ENCODE measurements around the gene GPRIN2.
A peak's percentile ranks its signal among the peaks of the same experiment; 100 is the strongest.
"Not testable (repeated sequence)": the region's sequence is repeated elsewhere in the genome, so short reads cannot be mapped to it uniquely, and the experiment has no call there.

GPRIN2 gene

GRCh38 chr10:46536171-46536570 lies 20.3 kb downstream of the GPRIN2 start:
- no peak overlapping the region for H3K27ac Mint-ChIP-seq
- no peak for ATAC-seq

GRCh38 chr10:46534828-46535524 lies 21.5 kb downstream of the GPRIN2 start:
- H3K27me3 Mint-ChIP-seq: peaks cover under 1% of the 10 kb centered on the region
- H3K27ac Mint-ChIP-seq: no peak overlapping the region
- H3K4me3 Mint-ChIP-seq: no peak overlapping the region
- no peaks in the 10 kb centered on the region for H3K36me3 Mint-ChIP-seq
- H3K4me1 Mint-ChIP-seq: no peaks in the 10 kb centered on the region
- no peaks in the 10 kb centered on the region for H3K9me3 Mint-ChIP-seq
- peak; percentile 19 for ATAC-seq

More at GRCh38 chr10:46536171-46536570, 20.3 kb downstream of the GPRIN2 start:
- Mint-ChIP-seq H3K9me3 (no peaks in the 10 kb centered on the region), H3K27me3 (peaks cover 11% of the 10 kb centered on the region), H3K36me3 (no peaks in the 10 kb centered on the region), H3K4me3 (no peak overlapping the region), H3K4me1 (peaks cover 6% of the 10 kb centered on the region)

- not testable (repeated sequence) for H3K4me3 Mint-ChIP-seq, ATAC-seq, H3K27me3 Mint-ChIP-seq, H3K4me1 Mint-ChIP-seq, H3K9me3 Mint-ChIP-seq, H3K27ac Mint-ChIP-seq, H3K36me3 Mint-ChIP-seq
Measured at GRCh38 chr10:46532256-46532655, 24.2 kb downstream of the GPRIN2 start.

- Mint-ChIP-seq H3K9me3 (no peaks in the 10 kb centered on the region), H3K27ac (no peak overlapping the region), H3K36me3 (no peaks in the 10 kb centered on the region), H3K27me3 (no peaks in the 10 kb centered on the region), H3K4me3 (no peak overlapping the region), H3K4me1 (no peaks in the 10 kb centered on the region)
- peak; percentile 20 for ATAC-seq
Measured at GRCh38 chr10:46530249-46531186, 25.9 kb downstream of the GPRIN2 start.

GRCh38 chr10:46529742-46530141 lies 26.7 kb downstream of the GPRIN2 start:
- not testable (repeated sequence) for H3K27ac Mint-ChIP-seq, H3K36me3 Mint-ChIP-seq, H3K4me3 Mint-ChIP-seq, ATAC-seq, H3K27me3 Mint-ChIP-seq, H3K4me1 Mint-ChIP-seq, H3K9me3 Mint-ChIP-seq

GRCh38 chr10:46528675-46529615 lies 27.5 kb downstream of the GPRIN2 start:
- Mint-ChIP-seq H3K9me3 (no peaks in the 10 kb centered on the region), H3K4me3 (no peak overlapping the region), H3K27me3 (no peaks in the 10 kb centered on the region)

GRCh38 chr10:46528171-46528671 lies 28.2 kb downstream of the GPRIN2 start:
- H3K9me3 Mint-ChIP-seq: no peaks in the 10 kb centered on the region
- H3K4me1 Mint-ChIP-seq: no peaks in the 10 kb centered on the region
- H3K4me3 Mint-ChIP-seq: no peak overlapping the region
- no peaks in the 10 kb centered on the region for H3K36me3 Mint-ChIP-seq
- H3K27ac Mint-ChIP-seq: no peak overlapping the region
- no peaks in the 10 kb centered on the region for H3K27me3 Mint-ChIP-seq
- ATAC-seq: peak; percentile 14

More at GRCh38 chr10:46528675-46529615, 27.5 kb downstream of the GPRIN2 start:
- peak; percentile 2 for ATAC-seq
- Mint-ChIP-seq H3K27ac (no peak overlapping the region), H3K4me1 (no peaks in the 10 kb centered on the region), H3K36me3 (no peaks in the 10 kb centered on the region)

GRCh38 chr10:46527241-46527811 lies 29.1 kb downstream of the GPRIN2 start:
- H3K4me3 Mint-ChIP-seq: no peak overlapping the region
- H3K36me3 Mint-ChIP-seq: no peaks in the 10 kb centered on the region
- H3K4me1 Mint-ChIP-seq: no peaks in the 10 kb centered on the region
- ATAC-seq: peak; percentile 14
- no peaks in the 10 kb centered on the region for H3K27me3 Mint-ChIP-seq
- H3K9me3 Mint-ChIP-seq: no peaks in the 10 kb centered on the region
- H3K27ac Mint-ChIP-seq: no peak overlapping the region

- Mint-ChIP-seq H3K9me3 (no peaks in the 10 kb centered on the region), H3K4me3 (no peak overlapping the region), H3K27ac (no peak overlapping the region), H3K27me3 (no peaks in the 10 kb centered on the region), H3K36me3 (no peaks in the 10 kb centered on the region), H3K4me1 (no peaks in the 10 kb centered on the region)
- ATAC-seq: no peak
Measured at GRCh38 chr10:46526682-46527038, 29.8 kb downstream of the GPRIN2 start.

GRCh38 chr10:46525824-46526681 lies 30.4 kb downstream of the GPRIN2 start:
- no peaks in the 10 kb centered on the region for H3K27me3 Mint-ChIP-seq

GRCh38 chr10:46525177-46525823 lies 31.2 kb downstream of the GPRIN2 start:
- Mint-ChIP-seq H3K9me3 (no peaks in the 10 kb centered on the region), H3K27ac (no peak overlapping the region), H3K27me3 (no peaks in the 10 kb centered on the region), H3K36me3 (no peaks in the 10 kb centered on the region), H3K4me1 (no peaks in the 10 kb centered on the region), H3K4me3 (no peak overlapping the region)
- no peak for ATAC-seq

More at GRCh38 chr10:46525824-46526681, 30.4 kb downstream of the GPRIN2 start:
- Mint-ChIP-seq H3K36me3 (no peaks in the 10 kb centered on the region), H3K9me3 (no peaks in the 10 kb centered on the region), H3K27ac (no peak overlapping the region), H3K4me3 (no peak overlapping the region), H3K4me1 (no peaks in the 10 kb centered on the region)
- no peak for ATAC-seq

- H3K9me3 Mint-ChIP-seq: no peaks in the 10 kb centered on the region
- no peaks in the 10 kb centered on the region for H3K4me1 Mint-ChIP-seq
- H3K27ac Mint-ChIP-seq: no peak overlapping the region
- no peaks in the 10 kb centered on the region for H3K27me3 Mint-ChIP-seq
- no peaks in the 10 kb centered on the region for H3K36me3 Mint-ChIP-seq
- ATAC-seq: no peak
- H3K4me3 Mint-ChIP-seq: no peak overlapping the region
Measured at GRCh38 chr10:46524472-46525176, 31.8 kb downstream of the GPRIN2 start.

GRCh38 chr10:46523962-46524471 lies 32.4 kb downstream of the GPRIN2 start:
- Mint-ChIP-seq H3K4me1 (no peaks in the 10 kb centered on the region), H3K36me3 (no peaks in the 10 kb centered on the region), H3K27me3 (no peaks in the 10 kb centered on the region), H3K9me3 (no peaks in the 10 kb centered on the region), H3K27ac (no peak overlapping the region), H3K4me3 (no peak overlapping the region)
- ATAC-seq: no peak
